Mesenteric fat pad (tissue), 1 donor: ENCODE data around the gene BCAS3. TPM values are rescaled to one million over a fixed set of nuclear protein-coding genes. Genes with fewer than 3 reads are reported as not detected.
"Not testable (repeated sequence)": the region's sequence is repeated elsewhere in the genome, so short reads cannot be mapped to it uniquely, and the experiment has no call there.

Experiments used
- DNase-seq: peaks from one replicate; pipeline ENCODE4 v3.0.0-alpha.2; 2020; ENCODE audit warnings: low spot score
- total RNA-seq: library from RNA; stranded (reverse); fragmentation: NEBNext Ultra II Directional; extraction: Animal tissue kit (Norgen Biotek cat#: 25700); gene quantifications from one replicate; pipeline ENCODE4 v1.2.1, GENCODE V29; 2021
- donor health status: DM: yes; HTN: yes; CAD: no.

The BCAS3 gene
- total RNA-seq, 1 donor from 2014 or later, result 20.8 TPM

- DNase-seq, result no peak
Observed at GRCh38 chr17:60993497-60993896, 315.8 kb downstream of the BCAS3 start.

- no peak for DNase-seq
Observed at GRCh38 chr17:60995680-60996079, 318.0 kb downstream of the BCAS3 start.

GRCh38 chr17:61000911-61001310, 323.3 kb downstream of the BCAS3 start:
- DNase-seq, result no peak

DNA sequence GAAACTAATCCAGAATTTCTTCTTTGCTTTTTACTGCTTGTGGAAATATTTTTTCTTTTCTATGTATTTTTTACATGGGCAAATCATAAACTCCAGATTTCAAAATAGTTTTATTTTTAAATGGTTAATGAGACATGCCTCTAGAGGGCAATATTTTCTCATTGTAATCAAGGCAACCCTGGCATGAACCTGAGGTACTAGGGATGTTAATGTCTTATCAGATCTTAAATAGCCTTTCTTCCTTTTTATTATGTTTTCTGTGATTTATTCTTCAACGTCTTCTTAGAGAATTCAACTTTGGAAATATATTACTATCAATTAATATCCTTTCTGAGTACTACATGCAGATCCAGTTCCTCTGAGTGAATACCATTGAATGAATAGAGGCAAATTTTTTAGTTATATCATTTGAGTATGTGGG, 324.7 kb downstream of the BCAS3 start:
- DNase-seq, result no peak

- DNase-seq, result no peak
Observed at GRCh38 chr17:61005358-61005757, 327.7 kb downstream of the BCAS3 start.

DNA sequence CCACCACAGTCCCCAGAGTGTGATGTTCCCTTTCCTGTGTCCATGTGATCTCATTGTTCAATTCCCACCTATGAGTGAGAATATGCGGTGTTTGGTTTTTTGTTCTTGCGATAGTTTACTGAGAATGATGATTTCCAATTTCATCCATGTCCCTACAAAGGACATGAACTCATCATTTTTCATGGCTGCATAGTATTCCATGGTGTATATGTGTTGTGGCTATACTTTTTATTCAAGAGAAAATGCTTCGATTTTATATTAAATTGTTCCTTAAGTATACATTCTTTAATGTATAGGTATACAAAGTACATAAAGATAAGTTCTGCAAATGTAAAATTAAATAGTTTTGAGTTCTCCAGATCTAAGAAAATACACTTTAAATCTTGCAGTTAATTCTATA, 328.3 kb downstream of the BCAS3 start:
- DNase-seq, result not testable (repeated sequence)

- DNase-seq, result no peak
Observed at GRCh38 chr17:61007980-61008379, 330.3 kb downstream of the BCAS3 start.

DNA sequence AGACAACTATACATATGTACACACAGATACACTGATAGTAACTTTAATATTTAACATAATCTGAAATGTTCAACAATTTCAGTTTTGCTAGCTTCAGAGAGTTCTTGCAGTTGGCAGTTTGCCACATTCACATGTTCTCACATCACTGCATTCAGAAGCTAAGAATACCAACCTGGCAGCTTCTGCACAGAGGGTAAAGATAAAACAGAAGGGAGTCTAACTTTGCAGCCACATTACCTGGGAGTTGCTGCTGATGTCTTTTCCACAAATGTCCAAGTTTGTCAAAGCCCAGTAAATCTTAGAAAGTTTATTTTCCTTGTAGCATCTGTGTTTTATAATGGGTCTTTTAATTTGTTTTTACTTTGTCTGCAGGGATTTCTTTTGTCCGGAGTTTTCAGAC, 332.0 kb downstream of the BCAS3 start:
- DNase-seq, result no peak

- DNase-seq, result no peak
Observed at GRCh38 chr17:61010661-61011170, 333.1 kb downstream of the BCAS3 start.

- DNase-seq, result no peak
Observed at GRCh38 chr17:61011251-61011650, 333.6 kb downstream of the BCAS3 start.

DNA sequence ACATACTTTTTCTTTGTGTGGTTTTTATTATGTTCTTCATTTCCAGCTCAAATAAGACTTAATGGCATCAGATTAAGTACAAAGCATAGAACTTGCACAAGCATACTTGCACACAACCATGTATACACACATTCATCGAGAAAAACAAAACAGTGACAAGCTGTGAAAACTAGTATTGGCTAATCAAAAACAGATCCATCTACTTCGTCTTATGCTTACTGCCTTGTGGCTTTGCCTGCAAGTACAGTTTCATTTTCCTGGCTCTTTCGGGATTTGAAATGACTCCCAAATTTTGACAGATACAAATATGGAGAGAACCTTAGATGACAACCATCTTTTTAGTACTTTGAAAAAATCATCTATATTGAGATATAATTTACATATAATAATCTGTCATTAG, 338.3 kb downstream of the BCAS3 start:
- no peak for DNase-seq

DNA sequence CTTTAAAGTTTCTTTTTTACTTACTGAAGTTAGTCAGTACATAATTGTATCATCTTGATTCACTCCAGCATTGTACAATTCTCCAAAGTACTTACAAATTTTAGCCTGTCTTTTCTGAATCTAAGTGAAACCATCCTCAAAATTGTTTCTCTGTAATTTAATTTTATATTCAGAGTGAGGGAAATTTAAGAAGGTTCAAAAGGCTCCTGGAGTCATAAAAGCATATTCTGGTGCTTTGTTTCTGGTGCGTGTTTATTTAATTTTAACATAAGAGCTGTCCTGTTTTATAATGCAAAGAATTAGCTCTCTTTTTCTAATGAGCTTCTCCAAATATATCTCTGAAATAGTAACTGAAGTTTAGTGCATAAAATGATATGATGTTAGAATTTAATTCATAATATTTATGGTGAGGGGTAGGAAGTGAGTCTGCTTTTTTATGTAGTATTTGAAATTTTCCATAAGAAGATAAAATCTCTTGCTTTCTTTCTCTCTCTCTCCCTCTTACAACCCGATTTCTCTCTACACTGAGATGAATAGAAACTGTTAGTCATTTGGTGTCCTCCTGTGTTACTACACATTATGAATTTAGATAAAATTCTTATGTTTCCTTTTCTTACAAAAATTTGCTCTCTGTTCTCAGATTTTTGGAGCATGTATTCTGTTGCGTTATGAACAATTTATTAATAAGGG, 339.8 kb downstream of the BCAS3 start:
- no peak for DNase-seq

DNA sequence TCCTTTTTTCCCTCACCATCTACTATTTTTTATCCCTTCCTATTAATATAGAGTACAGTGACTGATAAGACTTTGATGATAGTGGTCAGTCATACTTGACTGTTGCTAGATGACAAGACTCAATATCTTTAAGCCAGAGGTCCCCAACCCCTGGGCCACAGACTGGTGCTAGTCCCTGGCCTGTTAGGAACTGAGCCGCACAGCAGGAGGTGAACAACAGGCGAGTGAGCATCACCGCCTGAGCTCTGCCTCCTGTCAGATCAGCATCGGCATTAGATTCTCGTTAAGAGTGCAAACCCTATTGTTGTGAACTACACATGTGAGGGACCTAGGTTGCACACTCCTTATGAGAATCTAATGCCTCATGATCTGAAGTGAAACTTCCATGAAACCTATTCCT, 341.3 kb downstream of the BCAS3 start:
- no peak for DNase-seq

DNA sequence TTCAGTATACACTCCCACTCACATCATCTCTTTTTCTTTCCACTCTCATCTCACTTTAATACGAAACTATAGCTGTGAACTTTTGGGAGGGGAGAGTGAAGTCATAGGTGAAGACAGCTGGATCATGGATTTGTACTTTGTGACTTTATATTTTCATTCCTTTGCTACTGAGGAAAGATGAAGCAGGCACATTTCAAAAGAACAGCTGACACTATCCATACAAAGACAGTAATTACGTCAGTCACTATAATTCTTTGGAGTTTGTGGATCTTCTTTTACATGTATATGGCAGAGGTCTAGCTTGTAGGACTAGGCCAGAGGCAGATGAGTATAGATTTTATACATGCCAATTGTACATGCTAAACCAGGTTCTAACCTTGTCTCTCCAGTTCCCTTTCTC, 346.3 kb downstream of the BCAS3 start:
- DNase-seq, result no peak

- no peak for DNase-seq
Observed at GRCh38 chr17:61026818-61027217, 349.2 kb downstream of the BCAS3 start.

GRCh38 chr17:61029181-61029580, 351.5 kb downstream of the BCAS3 start:
- DNase-seq, result no peak

GRCh38 chr17:61040666-61041065, 363.0 kb downstream of the BCAS3 start:
- DNase-seq, result no peak

DNA sequence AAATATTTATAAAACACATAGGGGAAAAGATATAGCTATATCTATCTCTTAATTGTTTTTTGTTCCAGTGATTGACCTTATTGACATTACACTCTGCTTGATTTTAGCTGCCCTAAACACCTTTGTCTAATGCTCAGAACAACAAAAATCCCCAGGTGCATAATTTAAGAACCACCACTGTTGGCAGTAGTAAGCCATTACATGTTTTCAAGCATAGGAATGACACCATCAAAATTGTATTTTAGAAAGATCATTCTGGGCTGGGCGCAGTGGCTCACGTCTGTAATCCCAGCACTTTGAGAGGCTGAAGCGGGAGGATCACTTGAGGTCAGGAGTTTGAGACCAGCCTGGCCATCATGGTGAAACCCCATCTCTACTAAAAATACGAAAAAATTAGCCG, 364.7 kb downstream of the BCAS3 start:
- DNase-seq, result not testable (repeated sequence)

- DNase-seq, result no peak
Observed at GRCh38 chr17:61047515-61047914, 369.9 kb downstream of the BCAS3 start.

GRCh38 chr17:61048376-61049106, 370.9 kb downstream of the BCAS3 start:
- no peak for DNase-seq

DNA sequence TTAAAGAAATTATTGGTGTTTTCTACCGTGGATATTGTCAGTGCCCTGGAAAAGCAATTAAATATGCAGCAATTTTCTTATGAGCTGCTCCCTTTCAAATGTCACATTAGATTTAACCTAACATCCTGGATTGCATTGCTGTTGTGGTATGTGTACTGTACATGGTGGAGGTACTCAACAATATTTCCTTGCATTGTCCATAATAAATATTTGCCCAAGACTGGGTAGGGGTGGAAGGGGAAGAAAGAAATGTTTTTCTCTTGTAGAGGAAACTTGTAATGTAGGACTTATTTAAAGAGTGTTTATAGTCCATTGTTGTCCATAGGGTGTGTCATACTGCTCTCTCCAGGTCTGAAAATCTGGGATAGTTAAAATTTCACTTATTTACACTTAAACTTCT, 375.8 kb downstream of the BCAS3 start:
- no peak for DNase-seq

DNA sequence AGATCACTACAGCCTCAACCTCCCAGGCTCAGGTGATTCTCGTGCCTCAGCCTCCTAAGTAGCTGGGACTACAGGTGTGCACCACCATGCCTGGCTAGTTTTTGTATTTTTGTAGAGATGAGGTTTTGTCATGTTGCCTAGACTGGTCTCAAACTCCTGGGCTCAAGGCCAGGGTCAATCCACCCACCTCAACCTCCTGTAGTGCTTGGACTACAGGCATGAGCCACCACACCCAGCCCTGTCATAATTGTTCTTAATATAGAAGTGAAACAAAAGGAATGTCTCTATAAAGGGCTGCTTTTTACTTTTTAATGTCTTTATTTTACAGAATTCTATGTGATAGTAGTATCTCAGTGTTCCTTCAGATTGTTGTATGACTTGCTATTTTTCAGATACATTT, 376.8 kb downstream of the BCAS3 start:
- DNase-seq, result no peak

- no peak for DNase-seq
Observed at GRCh38 chr17:61057257-61057656, 379.6 kb downstream of the BCAS3 start.
